Osteoblast (primary cell): ENCODE data around the gene KAZN. TPM values are rescaled to one million over a fixed set of nuclear protein-coding genes. Genes with fewer than 3 reads are reported as not detected.

Experiments used
- DNase-seq: peaks from one replicate; pipeline ENCODE4 v3.0.0; 2011; ENCODE audit warnings: low spot score, mixed read lengths; ENCODE audit not compliant: insufficient read length; ENCODE audit errors: missing footprints
- H2AFZ ChIP-seq: 2 replicates; pipeline ENCODE4 v1.6.0; 2011; ENCODE audit warnings: mild to moderate bottlenecking, low read length
- H3K27ac ChIP-seq: 2 replicates; pipeline ENCODE4 v1.5.1; 2011; ENCODE audit warnings: mild to moderate bottlenecking, low read depth, low read length, moderate library complexity
- H3K27me3 ChIP-seq: 2 replicates; pipeline ENCODE4 v1.6.0; 2012; ENCODE audit warnings: mild to moderate bottlenecking, control low read depth, inconsistent platforms, low read length, moderate library complexity; ENCODE audit not compliant: insufficient read depth
- H3K36me3 ChIP-seq: 2 replicates; pipeline ENCODE4 v1.5.1; 2011; ENCODE audit warnings: mild to moderate bottlenecking, low read length, control low read depth, moderate library complexity; ENCODE audit not compliant: insufficient read depth
- H3K4me1 ChIP-seq: 2 replicates; pipeline ENCODE4 v1.5.1; 2011; ENCODE audit warnings: mild to moderate bottlenecking, low read length, control low read depth, moderate library complexity; ENCODE audit not compliant: insufficient read depth
- H3K4me2 ChIP-seq: 2 replicates; pipeline ENCODE4 v1.6.0; 2011; ENCODE audit warnings: mild to moderate bottlenecking, low read length; ENCODE audit not compliant: insufficient read depth
- H3K4me3 ChIP-seq: fragments of 200-600 bp; sonication (generic); 3 replicates; pipeline ENCODE4 v1.5.1; 2012; ENCODE audit warnings: mild to moderate bottlenecking, low read length, inconsistent platforms; ENCODE audit not compliant: insufficient read depth
- H3K79me2 ChIP-seq: 2 replicates; pipeline ENCODE4 v1.6.0; 2012; ENCODE audit warnings: mild to moderate bottlenecking, low read length, control low read depth, inconsistent platforms; ENCODE audit not compliant: insufficient read depth
- H3K9me3 ChIP-seq: 2 replicates; pipeline ENCODE4 v1.5.1; 2011; ENCODE audit warnings: low read depth, low read length, control low read depth
- H4K20me1 ChIP-seq: 2 replicates; pipeline ENCODE4 v1.6.0; 2012; ENCODE audit warnings: mild to moderate bottlenecking, low read length, control low read depth; ENCODE audit not compliant: insufficient read depth
- total RNA-seq: library from RNA; depleted of rRNA; stranded (reverse); fragments of >200 nt; gene quantifications from 2 replicates; pipeline ENCODE4 v1.2.3, GENCODE V29; 2012
- TF ChIP-seq, protein P1 (sequence below): IDR thresholded peaks from 2 replicates; pipeline ENCODE4 v1.5.1; 2011; ENCODE audit warnings: mild to moderate bottlenecking, low read depth, low read length, moderate library complexity; ENCODE audit errors: extremely low read depth

Gene KAZN
- total RNA-seq, 1 donor: 9.0 TPM

DNA sequence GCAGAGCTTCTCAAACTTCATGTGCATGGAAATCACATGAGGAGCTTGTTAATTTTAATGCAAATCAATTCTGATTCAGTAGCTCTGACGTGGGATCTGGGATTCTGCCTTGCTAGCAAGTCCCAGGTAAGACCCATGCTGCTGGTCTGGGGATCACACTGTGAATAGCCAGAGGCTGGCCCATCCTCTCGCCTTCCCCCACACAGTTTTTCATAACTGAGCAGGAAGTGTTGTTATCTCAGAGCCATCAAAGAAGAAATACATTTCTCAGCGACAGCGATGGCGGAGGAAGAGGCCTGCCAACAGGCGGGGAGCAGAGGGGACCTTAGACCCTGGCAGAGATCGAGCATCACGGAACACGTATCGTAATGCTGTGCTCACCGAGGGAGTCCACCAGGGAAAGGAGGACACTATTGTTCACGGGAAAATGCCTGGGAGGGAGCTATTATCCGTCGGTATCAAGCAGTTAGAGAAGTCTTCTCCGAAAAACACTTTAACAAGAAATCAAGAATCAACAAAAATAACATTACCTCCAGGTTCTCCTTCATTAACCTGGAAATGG, 286.2 kb downstream of the KAZN start:
- Histone ChIP-seq H3K27ac (no peak overlapping the region), H3K4me3 (no peak overlapping the region), H2AFZ (no peak overlapping the region), H3K79me2 (no peaks in the 10 kb centered on the region), H3K4me1 (peaks cover 23% of the 10 kb centered on the region), H3K4me2 (no peak overlapping the region), H3K36me3 (no peaks in the 10 kb centered on the region), H3K27me3 (peaks cover 3% of the 10 kb centered on the region), H3K9me3 (no peaks in the 10 kb centered on the region), H4K20me1 (no peaks in the 10 kb centered on the region)
- DNase-seq: no peak
- TF ChIP-seq, protein P1, sequence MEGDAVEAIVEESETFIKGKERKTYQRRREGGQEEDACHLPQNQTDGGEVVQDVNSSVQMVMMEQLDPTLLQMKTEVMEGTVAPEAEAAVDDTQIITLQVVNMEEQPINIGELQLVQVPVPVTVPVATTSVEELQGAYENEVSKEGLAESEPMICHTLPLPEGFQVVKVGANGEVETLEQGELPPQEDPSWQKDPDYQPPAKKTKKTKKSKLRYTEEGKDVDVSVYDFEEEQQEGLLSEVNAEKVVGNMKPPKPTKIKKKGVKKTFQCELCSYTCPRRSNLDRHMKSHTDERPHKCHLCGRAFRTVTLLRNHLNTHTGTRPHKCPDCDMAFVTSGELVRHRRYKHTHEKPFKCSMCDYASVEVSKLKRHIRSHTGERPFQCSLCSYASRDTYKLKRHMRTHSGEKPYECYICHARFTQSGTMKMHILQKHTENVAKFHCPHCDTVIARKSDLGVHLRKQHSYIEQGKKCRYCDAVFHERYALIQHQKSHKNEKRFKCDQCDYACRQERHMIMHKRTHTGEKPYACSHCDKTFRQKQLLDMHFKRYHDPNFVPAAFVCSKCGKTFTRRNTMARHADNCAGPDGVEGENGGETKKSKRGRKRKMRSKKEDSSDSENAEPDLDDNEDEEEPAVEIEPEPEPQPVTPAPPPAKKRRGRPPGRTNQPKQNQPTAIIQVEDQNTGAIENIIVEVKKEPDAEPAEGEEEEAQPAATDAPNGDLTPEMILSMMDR: no peak

DNA sequence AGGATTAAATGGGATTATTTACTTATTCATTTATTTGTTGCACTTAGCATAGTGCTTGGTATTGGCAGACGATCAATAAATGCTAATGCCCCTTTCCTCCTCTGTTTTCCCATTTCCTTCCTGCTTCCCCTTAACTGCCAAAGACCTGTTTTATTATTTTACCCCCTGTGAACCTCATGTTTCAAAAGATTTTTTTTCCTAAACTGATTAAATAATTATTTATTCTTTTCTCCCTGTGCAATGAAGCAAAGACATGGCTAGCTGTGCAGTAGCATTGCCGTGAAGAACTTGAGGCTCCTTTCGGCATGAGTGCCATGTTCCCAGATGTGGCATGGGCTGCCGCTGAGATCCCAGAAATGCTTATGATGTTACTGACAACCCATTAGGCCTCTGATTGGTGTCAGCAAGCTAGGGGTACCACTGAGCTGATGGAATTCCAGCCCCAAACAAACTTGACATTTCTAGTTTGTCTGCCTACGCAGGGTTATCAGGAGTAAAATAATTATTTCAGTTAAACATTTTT, 288.6 kb downstream of the KAZN start:
- Histone ChIP-seq H2AFZ (no peak overlapping the region), H3K27me3 (peaks cover 8% of the 10 kb centered on the region), H3K9me3 (no peaks in the 10 kb centered on the region), H3K4me1 (no peaks in the 10 kb centered on the region), H3K4me3 (no peak overlapping the region), H4K20me1 (no peaks in the 10 kb centered on the region), H3K27ac (no peak overlapping the region), H3K4me2 (no peak overlapping the region), H3K79me2 (no peaks in the 10 kb centered on the region), H3K36me3 (no peaks in the 10 kb centered on the region)
- TF ChIP-seq, protein P1: no peak
- no peak for DNase-seq

DNA sequence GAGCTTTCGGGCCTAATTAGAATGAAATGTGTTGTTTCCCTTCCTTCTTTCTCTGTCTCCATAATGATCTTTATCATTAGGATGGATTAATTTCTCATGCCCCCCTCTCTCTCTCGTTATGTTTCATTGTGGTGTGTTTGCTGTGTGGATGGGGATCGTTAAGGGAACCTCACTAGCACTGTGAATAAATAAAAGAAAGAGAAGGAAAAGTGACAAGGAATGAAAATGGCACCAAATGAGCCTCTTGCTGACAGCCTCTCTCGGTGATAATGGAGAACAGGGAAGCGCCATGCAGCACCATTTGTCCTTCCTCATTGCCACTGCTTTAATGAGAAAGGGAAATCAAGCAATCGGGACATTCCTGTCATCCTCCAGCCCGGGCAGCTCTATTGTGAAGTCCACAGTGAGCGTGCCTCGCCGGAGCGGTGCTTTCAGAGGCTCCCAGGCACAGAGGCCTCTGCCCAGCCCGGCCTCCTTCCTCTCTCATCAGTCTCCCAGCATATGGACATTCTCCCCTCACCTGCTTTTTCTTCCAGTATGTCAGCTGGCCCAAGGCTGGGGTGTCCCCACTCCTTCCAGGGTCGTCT, 289.4 kb downstream of the KAZN start:
- Histone ChIP-seq H3K36me3 (no peaks in the 10 kb centered on the region), H3K27ac (no peak overlapping the region), H2AFZ (no peak overlapping the region), H4K20me1 (no peaks in the 10 kb centered on the region), H3K4me1 (no peaks in the 10 kb centered on the region), H3K27me3 (peaks cover 8% of the 10 kb centered on the region), H3K4me2 (no peak overlapping the region), H3K9me3 (no peaks in the 10 kb centered on the region), H3K79me2 (no peaks in the 10 kb centered on the region), H3K4me3 (no peak overlapping the region)
- TF ChIP-seq, protein P1: no peak
- DNase-seq: no peak

DNA sequence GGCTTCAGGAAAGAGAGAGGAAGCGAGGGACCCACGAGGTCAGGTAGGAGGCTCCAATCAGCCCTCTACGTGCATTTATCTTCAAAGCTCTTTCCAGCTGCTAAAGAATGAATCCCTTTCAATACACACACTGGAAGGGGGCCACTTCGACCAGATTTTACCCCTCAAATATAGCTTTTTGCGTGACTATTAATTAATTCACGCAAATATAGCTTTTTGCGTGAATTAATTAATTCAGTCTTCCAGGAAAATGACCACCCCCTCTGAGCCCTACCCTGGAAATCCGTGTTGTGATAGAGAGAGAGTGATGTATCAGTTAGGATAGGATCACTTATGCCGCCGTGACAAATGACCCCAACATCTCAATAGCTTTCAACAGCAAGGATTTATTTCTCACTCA, 289.9 kb downstream of the KAZN start:
- Histone ChIP-seq H3K36me3 (no peaks in the 10 kb centered on the region), H3K4me2 (no peak overlapping the region), H2AFZ (no peak overlapping the region)

More for the DNA sequence above, 289.9 kb downstream of the KAZN start:
- no peaks in the 10 kb centered on the region for H3K79me2 ChIP-seq
- H3K27me3 ChIP-seq: peaks cover 8% of the 10 kb centered on the region
- TF ChIP-seq, protein P1: no peak
- H3K4me3 ChIP-seq: no peak overlapping the region
- H4K20me1 ChIP-seq: no peaks in the 10 kb centered on the region
- no peaks in the 10 kb centered on the region for H3K4me1 ChIP-seq
- H3K9me3 ChIP-seq: no peaks in the 10 kb centered on the region
- DNase-seq: no peak
- H3K27ac ChIP-seq: no peak overlapping the region
